ENCODE measurements around the gene FANCB. TPM values are rescaled to one million over a fixed set of nuclear protein-coding genes. Genes with fewer than 3 reads are reported as not detected.

FANCB gene
- total RNA-seq, 1 donor from 2014 or later = 3.2 TPM

GRCh38 chrX:14817571-14817970 lies 55.3 kb downstream of the FANCB start:
- Mint-ChIP-seq H3K36me3 (ENCODE audit: low read depth) (peaks cover 3% of the 10 kb centered on the region), H3K27ac (ENCODE audit: unreplicated experiment) (no peak overlapping the region), H3K4me3 (ENCODE audit: unreplicated experiment) (no peak overlapping the region), H3K4me1 (ENCODE audit: low read depth) (peaks cover 17% of the 10 kb centered on the region), H3K27me3 (ENCODE audit: low read depth) (no peaks in the 10 kb centered on the region), H3K9me3 (ENCODE audit: low read depth) (peaks cover 27% of the 10 kb centered on the region)
- no peak for TF ChIP-seq CTCF (IDR thresholded peaks at IDR 0.05)
- DNase-seq (ENCODE audit: low spot score) = no peak

GRCh38 chrX:14802943-14803710 lies 69.7 kb downstream of the FANCB start:
- Mint-ChIP-seq H3K27ac (ENCODE audit: unreplicated experiment) (no peak overlapping the region), H3K4me1 (ENCODE audit: low read depth) (no peaks in the 10 kb centered on the region), H3K4me3 (ENCODE audit: unreplicated experiment) (no peak overlapping the region), H3K36me3 (ENCODE audit: low read depth) (no peaks in the 10 kb centered on the region), H3K27me3 (ENCODE audit: low read depth) (no peaks in the 10 kb centered on the region), H3K9me3 (ENCODE audit: low read depth) (peaks cover 37% of the 10 kb centered on the region)
- no peak for DNase-seq (ENCODE audit: low spot score)
- TF ChIP-seq CTCF (IDR thresholded peaks at IDR 0.05) = no peak

DNA sequence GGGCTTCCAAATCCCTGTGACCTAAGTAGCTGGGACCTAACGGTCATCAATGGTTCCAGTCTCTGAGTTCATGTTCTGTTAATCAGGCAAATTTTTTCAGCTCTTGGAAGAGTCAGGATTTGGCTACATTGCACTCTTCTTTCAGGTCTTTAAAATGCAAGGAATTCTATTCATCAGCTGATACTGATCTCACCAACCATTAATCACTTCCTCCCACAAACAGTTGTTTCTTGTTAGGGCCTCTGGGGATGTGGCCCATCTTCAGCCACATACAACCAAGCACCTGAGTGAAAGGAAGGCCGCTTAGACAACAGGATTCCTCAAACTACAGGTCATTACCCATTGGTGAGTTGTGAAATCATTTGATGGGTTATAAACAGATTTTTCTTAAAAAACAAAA lies 71.7 kb downstream of the FANCB start:
- TF ChIP-seq CTCF (IDR thresholded peaks at IDR 0.05) = no peak
- no peak for DNase-seq (ENCODE audit: low spot score)
- no peaks in the 10 kb centered on the region for H3K4me1 Mint-ChIP-seq (ENCODE audit: low read depth)
- H3K36me3 Mint-ChIP-seq (ENCODE audit: low read depth) = no peaks in the 10 kb centered on the region
- peaks cover 29% of the 10 kb centered on the region for H3K9me3 Mint-ChIP-seq (ENCODE audit: low read depth)
- no peak overlapping the region for H3K27ac Mint-ChIP-seq (ENCODE audit: unreplicated experiment)
- H3K27me3 Mint-ChIP-seq (ENCODE audit: low read depth) = no peaks in the 10 kb centered on the region
- H3K4me3 Mint-ChIP-seq (ENCODE audit: unreplicated experiment) = no peak overlapping the region

GRCh38 chrX:14798805-14799397 lies 74.0 kb downstream of the FANCB start:
- no peak for TF ChIP-seq CTCF (IDR thresholded peaks at IDR 0.05)
- no peaks in the 10 kb centered on the region for H3K27me3 Mint-ChIP-seq (ENCODE audit: low read depth)
- DNase-seq (ENCODE audit: low spot score) = no peak
- H3K4me3 Mint-ChIP-seq (ENCODE audit: unreplicated experiment) = no peak overlapping the region
- no peaks in the 10 kb centered on the region for H3K4me1 Mint-ChIP-seq (ENCODE audit: low read depth)
- H3K36me3 Mint-ChIP-seq (ENCODE audit: low read depth) = no peaks in the 10 kb centered on the region
- peaks cover 20% of the 10 kb centered on the region for H3K9me3 Mint-ChIP-seq (ENCODE audit: low read depth)
- no peak overlapping the region for H3K27ac Mint-ChIP-seq (ENCODE audit: unreplicated experiment)

Other genes with a start within 250 kb of the FANCB start
- 25.1 to 31.8 TPM (median 27.2 TPM) in 3 replicates for gene MOSPD2, start 352 bp upstream of the FANCB start, total RNA-seq

Data from chondrocyte (in vitro differentiated cells).